Esophagus muscularis mucosa (tissue), 4 donors: ENCODE measurements around the gene GARRE1. TPM values are rescaled to one million over a fixed set of nuclear protein-coding genes. Genes with fewer than 3 reads are reported as not detected.
A peak's percentile ranks its signal among the peaks of the same experiment; 100 is the strongest.
"Not testable (repeated sequence)": the region's sequence is repeated elsewhere in the genome, so short reads cannot be mapped to it uniquely, and the experiment has no call there.

Source experiments
- DNase-seq: peaks from one replicate; pipeline ENCODE4 v3.0.0-alpha.2; 2017; ENCODE audit errors: extremely low spot score
- H3K27ac ChIP-seq, 4 donors: fragments of 200-600 bp; sonication (generic); replicated peaks in 1 of 4; 1 replicate in 3 of 4; 2 replicates in 1 of 4; pipeline ENCODE4 v1.5.1; 2016 to 2019; ENCODE audit warnings: mild to moderate bottlenecking in 1 of 4
- H3K27me3 ChIP-seq, 4 donors: fragments of 200-600 bp; sonication (generic); one replicate each; pipeline versions ENCODE4 v1.5.1 to v1.6.0; 2016 to 2019
- H3K36me3 ChIP-seq, 4 donors: fragments of 200-600 bp; sonication (generic); one replicate each; pipeline ENCODE4 v1.5.1; 2016 to 2019
- H3K4me1 ChIP-seq, 4 donors: fragments of 200-600 bp; sonication (generic); one replicate each; pipeline ENCODE4 v1.5.1; 2016 to 2019
- H3K4me3 ChIP-seq, 4 donors: fragments of 200-600 bp; sonication (generic); 1 replicate in 2 of 4; 2 replicates in 2 of 4; pipeline ENCODE4 v1.5.1; 2016 to 2019; ENCODE audit warnings: mild to moderate bottlenecking in 4 of 4, moderate library complexity in 1 of 4
- H3K9me3 ChIP-seq, 4 donors: fragments of 200-600 bp; sonication (generic); 1 replicate in 3 of 4; 2 replicates in 1 of 4; pipeline ENCODE4 v1.5.1; 2016 to 2019
- CTCF ChIP-seq, 3 experiments: fragments of 200-600 bp in 2 of 3; fragments of 450-650 bp in 1 of 3; sonication (generic) in 2 of 3; IDR thresholded peaks; one replicate each; pipeline ENCODE4 v1.5.1; 2017 to 2019; ENCODE audit warnings: antibody characterized with exemption in 3 of 3, mild to moderate bottlenecking in 2 of 3, moderate library complexity in 1 of 3
- EP300 ChIP-seq: sonication (generic); formaldehyde crosslinking; IDR thresholded peaks from one replicate; pipeline ENCODE4 v1.6.1; 2017; ENCODE audit warnings: antibody characterized with exemption
- POLR2A ChIP-seq: fragments of 450-650 bp; IDR thresholded peaks from one replicate; pipeline ENCODE4 v1.6.1; 2017; ENCODE audit warnings: antibody characterized with exemption, moderate library complexity, mild to moderate bottlenecking, low read depth
- POLR2AphosphoS5 ChIP-seq, 2 donors: sonication (generic); formaldehyde crosslinking; IDR thresholded peaks; one replicate each; pipeline ENCODE4 v1.6.1; 2017; ENCODE audit warnings: antibody characterized with exemption in 2 of 2
- WGBS: methylation state at CpG from one replicate; pipeline ENCODE4 v1.1.5; 2018; 5-methylcytosine and 5-hydroxymethylcytosine counted together
- intact Hi-C: fragments of 100-400 bp; cut with DNase I; formaldehyde crosslinking; loops from one replicate; pipeline ENCODE4 v1.15.1; 2023
- total RNA-seq, 4 donors: library from RNA; depleted of rRNA; stranded (reverse); fragments of >200 nt; gene quantifications; one replicate each; pipeline versions ENCODE4 v1.1.0 to v1.2.1, GENCODE V29; 2016

The GARRE1 gene
- total RNA-seq = 10 to 100 TPM; 11.2 to 31.0 (median 20.8) TPM

GRCh38 chr19:34254046-34254697, at the start of gene GARRE1:
TSS of gene GARRE1 (plus strand) at chr19:34254554. CDS start at chr19:34300474, 45,920 bp downstream.
- 0% methylated on average over 10 of the region's 56 CpGs for WGBS
- Histone ChIP-seq H3K9me3 (no peaks in the 10 kb centered on the region), H3K36me3 (no peaks in the 10 kb centered on the region), H3K4me3 (peak within 1 kb of the TSS; percentile 94 to 100 (median 99)), H3K4me1 (peaks cover 26 to 38% (median 35%) of the 10 kb centered on the region in 4 donors), H3K27ac (peak within 1 kb of the TSS; percentile 94 to 98 (median 97)), H3K27me3 (peaks cover 0 to 3% (median 0%) of the 10 kb centered on the region in 4 donors)
- intact Hi-C loops = no loop called here
- DNase-seq = no peak
- TF ChIP-seq POLR2A (peak; percentile 78), CTCF (IDR thresholded peaks at IDR 0.05) (peak in 1 of 3 experiments; percentile 5), EP300 (no peak), POLR2AphosphoS5 (IDR thresholded peaks at IDR 0.05) (peak; percentile 93 to 95)

GRCh38 chr19:34205324-34205723, 49.0 kb upstream of the GARRE1 start:
- H3K27ac ChIP-seq, DNase-seq, H3K27me3 ChIP-seq, H3K4me3 ChIP-seq, H3K9me3 ChIP-seq, H3K4me1 ChIP-seq, intact Hi-C loops: not testable (repeated sequence)
- 95% methylated on average over 7 of the region's 7 CpGs for WGBS
- peaks cover 2 to 80% (median 50%) of the 10 kb centered on the region in 4 donors for H3K36me3 ChIP-seq

GRCh38 chr19:34208291-34208884, 46.0 kb upstream of the GARRE1 start:
- peaks cover 5 to 85% (median 53%) of the 10 kb centered on the region in 4 donors for H3K36me3 ChIP-seq
- H3K4me1 ChIP-seq = no peaks in the 10 kb centered on the region
- 100% methylated on average over 1 of the region's 1 CpG for WGBS

GRCh38 chr19:34209726-34210125, 44.6 kb upstream of the GARRE1 start:
- 96% methylated on average over 4 of the region's 4 CpGs for WGBS
- TF ChIP-seq EP300 (no peak), POLR2A (no peak), POLR2AphosphoS5 (IDR thresholded peaks at IDR 0.05) (no peak), CTCF (IDR thresholded peaks at IDR 0.05) (no peak)
- Histone ChIP-seq H3K4me3 (no peak overlapping the region), H3K9me3 (no peaks in the 10 kb centered on the region), H3K27ac (no peak overlapping the region), H3K27me3 (no peaks in the 10 kb centered on the region), H3K4me1 (no peaks in the 10 kb centered on the region), H3K36me3 (peaks cover 5 to 90% (median 61%) of the 10 kb centered on the region in 4 donors)
- intact Hi-C loops = no loop called here
- DNase-seq = no peak

More at GRCh38 chr19:34208291-34208884, 46.0 kb upstream of the GARRE1 start:
- TF ChIP-seq POLR2AphosphoS5 (IDR thresholded peaks at IDR 0.05) (no peak), EP300 (no peak), POLR2A (no peak), CTCF (IDR thresholded peaks at IDR 0.05) (no peak)
- H3K9me3 ChIP-seq = no peaks in the 10 kb centered on the region
- no peak overlapping the region for H3K27ac ChIP-seq
- no peak overlapping the region for H3K4me3 ChIP-seq
- H3K27me3 ChIP-seq = no peaks in the 10 kb centered on the region
- DNase-seq = no peak
- intact Hi-C loops = no loop called here

- Histone ChIP-seq H3K9me3 (no peaks in the 10 kb centered on the region), H3K36me3 (peaks cover 5 to 81% (median 59%) of the 10 kb centered on the region in 4 donors), H3K4me1 (peaks cover 0 to 6% (median 4%) of the 10 kb centered on the region in 4 donors), H3K27ac (no peak overlapping the region), H3K4me3 (no peak overlapping the region), H3K27me3 (no peaks in the 10 kb centered on the region)
- TF ChIP-seq POLR2AphosphoS5 (IDR thresholded peaks at IDR 0.05) = no peak
- TF ChIP-seq POLR2A = no peak
- TF ChIP-seq EP300 = no peak
- TF ChIP-seq CTCF (IDR thresholded peaks at IDR 0.05) = no peak
- intact Hi-C loops = no loop called here
- 87% methylated on average over 2 of the region's 2 CpGs for WGBS
- DNase-seq = no peak
Measured at GRCh38 chr19:34213283-34213682, 41.1 kb upstream of the GARRE1 start.
